Smooth muscle cell (in vitro differentiated cells): ENCODE data around the gene NTSR1. TPM values are rescaled to one million over a fixed set of nuclear protein-coding genes. Genes with fewer than 3 reads are reported as not detected.
A peak's percentile ranks its signal among the peaks of the same experiment; 100 is the strongest.

ENCODE experiments used
- DNase-seq: peaks from one replicate; lab custom pipeline; 2025; ENCODE audit not compliant: unreplicated experiment; lab: John Stamatoyannopoulos, UW
- H2AFZ ChIP-seq: fragments of 200-600 bp; sonication (generic); 2 replicates; pipeline ENCODE4 v1.6.0; 2016; ENCODE audit warnings: antibody characterized with exemption, low read depth, mild to moderate bottlenecking
- H3F3A ChIP-seq: fragments of 200-600 bp; sonication (generic); 2 replicates; pipeline ENCODE4 v1.6.0; 2017; ENCODE audit warnings: antibody characterized with exemption, low read depth
- H3K27ac ChIP-seq: fragments of 200-600 bp; sonication (generic); 2 replicates; pipeline ENCODE4 v1.5.1; 2016; ENCODE audit warnings: low read depth, mild to moderate bottlenecking
- H3K27me3 ChIP-seq: fragments of 200-600 bp; sonication (generic); 2 replicates; pipeline ENCODE4 v1.6.1; 2016; ENCODE audit warnings: low read depth, mild to moderate bottlenecking
- H3K36me3 ChIP-seq: fragments of 200-600 bp; sonication (generic); 2 replicates; pipeline ENCODE4 v1.5.1; 2016; ENCODE audit warnings: low read depth
- H3K4me1 ChIP-seq: fragments of 200-600 bp; sonication (generic); 2 replicates; pipeline ENCODE4 v1.5.1; 2016; ENCODE audit warnings: low read depth
- H3K4me2 ChIP-seq: fragments of 200-600 bp; sonication (generic); 2 replicates; pipeline ENCODE4 v1.6.0; 2016; ENCODE audit warnings: mild to moderate bottlenecking
- H3K4me3 ChIP-seq: fragments of 200-600 bp; sonication (generic); 2 replicates; pipeline ENCODE4 v1.5.1; 2016; ENCODE audit warnings: mild to moderate bottlenecking
- H3K79me2 ChIP-seq: fragments of 200-600 bp; sonication (generic); 2 replicates; pipeline ENCODE4 v1.6.0; 2016; ENCODE audit warnings: low read depth, mild to moderate bottlenecking
- H3K9ac ChIP-seq: fragments of 200-600 bp; sonication (generic); 2 replicates; pipeline ENCODE4 v1.6.0; 2016; ENCODE audit warnings: low read depth
- H3K9me3 ChIP-seq: fragments of 200-600 bp; sonication (generic); replicated peaks from 2 replicates; pipeline ENCODE4 v1.5.1; 2016; ENCODE audit warnings: low read depth
- H4K20me1 ChIP-seq: fragments of 200-600 bp; sonication (generic); 2 replicates; pipeline ENCODE4 v1.6.0; 2016; ENCODE audit warnings: low read depth
- WGBS: methylation state at CpG from one replicate; pipeline ENCODE4 v1.1.7; 2016; ENCODE audit warnings: low lambda C conversion rate; 5-methylcytosine and 5-hydroxymethylcytosine counted together
- polyA plus RNA-seq: library from polyadenylated mRNA; unstranded; fragments of >200 nt; fragmentation: Nextera tagmentation; extraction: Ambion mirVana; gene quantifications from 2 replicates; pipeline ENCODE4 v1.2.1, GENCODE V29; 2016
- total RNA-seq: library from RNA; depleted of rRNA; stranded (reverse); fragments of >200 nt; gene quantifications from 2 replicates; pipeline ENCODE4 v1.2.3, GENCODE V29; 2014
- TF ChIP-seq, protein P1 (sequence below): fragments of 200-600 bp; sonication (generic); IDR thresholded peaks from 2 replicates; pipeline ENCODE4 v1.5.1; 2017; ENCODE audit warnings: borderline replicate concordance, mild to moderate bottlenecking, antibody characterized with exemption; ENCODE audit not compliant: insufficient read depth, poor library complexity, severe bottlenecking

Gene NTSR1
- total and polyA plus RNA-seq, 2 experiments from 2014 or later, result 0.09 TPM; not detected in 1

DNA sequence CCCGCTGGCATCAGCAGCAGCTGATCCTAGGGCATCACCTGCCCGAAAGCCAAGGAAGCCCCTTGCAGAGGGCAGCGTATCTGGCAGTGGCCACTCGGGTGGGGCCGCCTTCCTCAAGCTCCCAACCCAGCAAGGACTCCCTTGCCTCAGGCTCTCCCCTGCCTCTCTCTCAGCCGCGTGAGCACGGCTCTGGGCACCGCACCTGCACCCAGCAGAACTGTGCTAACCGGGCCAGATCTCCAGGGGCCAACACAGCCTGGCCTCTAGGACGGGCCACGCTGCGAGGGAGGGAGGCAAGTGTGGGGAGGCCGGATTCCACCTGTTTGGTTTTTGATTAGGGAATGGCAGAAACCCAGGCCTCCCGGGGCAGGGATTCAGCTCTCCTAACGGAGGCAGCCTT lies 75.9 kb downstream of the NTSR1 start:
- H3K4me1 ChIP-seq, result peaks cover 7% of the 10 kb centered on the region
- H3K9me3 ChIP-seq, result no peaks in the 10 kb centered on the region
- no peaks in the 10 kb centered on the region for H3K79me2 ChIP-seq
- H3K27me3 ChIP-seq, result no peaks in the 10 kb centered on the region
- WGBS, result 94% methylated on average over 14 of the region's 16 CpGs
- H3K27ac ChIP-seq, result no peak overlapping the region
- TF ChIP-seq, protein P1, sequence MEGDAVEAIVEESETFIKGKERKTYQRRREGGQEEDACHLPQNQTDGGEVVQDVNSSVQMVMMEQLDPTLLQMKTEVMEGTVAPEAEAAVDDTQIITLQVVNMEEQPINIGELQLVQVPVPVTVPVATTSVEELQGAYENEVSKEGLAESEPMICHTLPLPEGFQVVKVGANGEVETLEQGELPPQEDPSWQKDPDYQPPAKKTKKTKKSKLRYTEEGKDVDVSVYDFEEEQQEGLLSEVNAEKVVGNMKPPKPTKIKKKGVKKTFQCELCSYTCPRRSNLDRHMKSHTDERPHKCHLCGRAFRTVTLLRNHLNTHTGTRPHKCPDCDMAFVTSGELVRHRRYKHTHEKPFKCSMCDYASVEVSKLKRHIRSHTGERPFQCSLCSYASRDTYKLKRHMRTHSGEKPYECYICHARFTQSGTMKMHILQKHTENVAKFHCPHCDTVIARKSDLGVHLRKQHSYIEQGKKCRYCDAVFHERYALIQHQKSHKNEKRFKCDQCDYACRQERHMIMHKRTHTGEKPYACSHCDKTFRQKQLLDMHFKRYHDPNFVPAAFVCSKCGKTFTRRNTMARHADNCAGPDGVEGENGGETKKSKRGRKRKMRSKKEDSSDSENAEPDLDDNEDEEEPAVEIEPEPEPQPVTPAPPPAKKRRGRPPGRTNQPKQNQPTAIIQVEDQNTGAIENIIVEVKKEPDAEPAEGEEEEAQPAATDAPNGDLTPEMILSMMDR, result no peak
- no peaks in the 10 kb centered on the region for H3F3A ChIP-seq
- no peaks in the 10 kb centered on the region for H4K20me1 ChIP-seq
- H3K36me3 ChIP-seq, result no peaks in the 10 kb centered on the region
- no peak overlapping the region for H3K4me2 ChIP-seq
- DNase-seq, result no peak
- H2AFZ ChIP-seq, result no peak overlapping the region
- H3K9ac ChIP-seq, result no peak overlapping the region
- H3K4me3 ChIP-seq, result no peak overlapping the region

DNA sequence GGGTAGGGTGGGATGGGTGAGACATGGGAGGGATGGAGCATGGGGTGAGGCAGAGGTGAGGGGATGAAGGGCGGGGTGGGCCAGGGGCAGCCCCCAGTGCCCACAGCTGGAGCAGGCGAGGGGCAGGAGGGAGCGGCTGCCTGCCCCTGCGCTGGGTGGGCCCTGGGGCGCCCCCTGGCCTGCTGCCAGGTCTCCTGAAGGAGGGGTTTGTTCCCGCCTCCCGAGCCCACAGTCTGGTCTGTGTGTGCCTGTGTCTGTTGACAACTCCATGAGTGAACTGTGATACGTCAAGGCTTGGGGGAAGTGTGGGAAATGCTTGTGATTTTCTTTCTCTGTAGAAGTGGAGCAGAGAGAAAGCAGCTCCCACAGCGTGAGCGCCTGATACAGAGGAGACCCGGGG lies 76.8 kb downstream of the NTSR1 start:
- H4K20me1 ChIP-seq, result no peaks in the 10 kb centered on the region
- no peak overlapping the region for H3K4me3 ChIP-seq
- no peak overlapping the region for H3K27ac ChIP-seq
- no peaks in the 10 kb centered on the region for H3K36me3 ChIP-seq
- DNase-seq, result no peak
- WGBS, result 30% methylated on average over 7 of the region's 11 CpGs
- no peaks in the 10 kb centered on the region for H3K27me3 ChIP-seq
- TF ChIP-seq, protein P1, result no peak
- H3K4me1 ChIP-seq, result peaks cover 7% of the 10 kb centered on the region
- no peaks in the 10 kb centered on the region for H3K9me3 ChIP-seq
- no peaks in the 10 kb centered on the region for H3K79me2 ChIP-seq
- H3F3A ChIP-seq, result no peaks in the 10 kb centered on the region
- H2AFZ ChIP-seq, result peak overlapping the region; percentile 37
- no peak overlapping the region for H3K4me2 ChIP-seq
- no peak overlapping the region for H3K9ac ChIP-seq

GRCh38 chr20:62786157-62786556 lies 77.5 kb downstream of the NTSR1 start:
- no peak overlapping the region for H3K4me3 ChIP-seq
- H3K79me2 ChIP-seq, result no peaks in the 10 kb centered on the region
- H3K27ac ChIP-seq, result no peak overlapping the region
- DNase-seq, result no peak
- no peak overlapping the region for H2AFZ ChIP-seq
- no peak overlapping the region for H3K4me2 ChIP-seq
- no peak overlapping the region for H3K9ac ChIP-seq
- no peaks in the 10 kb centered on the region for H3K36me3 ChIP-seq
- TF ChIP-seq, protein P1, result no peak
- no peaks in the 10 kb centered on the region for H3K27me3 ChIP-seq
- no peaks in the 10 kb centered on the region for H3K9me3 ChIP-seq
- H3K4me1 ChIP-seq, result peaks cover 7% of the 10 kb centered on the region
- no peaks in the 10 kb centered on the region for H4K20me1 ChIP-seq
- H3F3A ChIP-seq, result no peaks in the 10 kb centered on the region
- WGBS, result 79% methylated on average over 13 of the region's 13 CpGs

- no peak overlapping the region for H3K27ac ChIP-seq
- no peak overlapping the region for H3K9ac ChIP-seq
- H3K4me2 ChIP-seq, result no peak overlapping the region
- no peaks in the 10 kb centered on the region for H3F3A ChIP-seq
- TF ChIP-seq, protein P1, result no peak
- WGBS, result 57% methylated on average over 7 of the region's 7 CpGs
- H3K79me2 ChIP-seq, result no peaks in the 10 kb centered on the region
- no peak for DNase-seq
- H3K4me1 ChIP-seq, result peaks cover 7% of the 10 kb centered on the region
- no peaks in the 10 kb centered on the region for H3K27me3 ChIP-seq
- H3K9me3 ChIP-seq, result no peaks in the 10 kb centered on the region
- H3K36me3 ChIP-seq, result no peaks in the 10 kb centered on the region
- no peak overlapping the region for H3K4me3 ChIP-seq
- H4K20me1 ChIP-seq, result no peaks in the 10 kb centered on the region
- no peak overlapping the region for H2AFZ ChIP-seq
Measured at GRCh38 chr20:62787321-62787720, 78.7 kb downstream of the NTSR1 start.
